NCI-H345 treated with DMSO at 0.1 percent for 48 hours (cell line): ENCODE data around the gene CPA2.
"Not testable (repeated sequence)": the region's sequence is repeated elsewhere in the genome, so short reads cannot be mapped to it uniquely, and the experiment has no call there.

Experiments
- DNase-seq: peaks from one replicate; lab custom pipeline; 2025; ENCODE audit not compliant: unreplicated experiment; lab: John Stamatoyannopoulos, UW

Gene CPA2

GRCh38 chr7:130249626-130250025 is 17.0 kb upstream of the CPA2 start:
- DNase-seq: not testable (repeated sequence)

DNA sequence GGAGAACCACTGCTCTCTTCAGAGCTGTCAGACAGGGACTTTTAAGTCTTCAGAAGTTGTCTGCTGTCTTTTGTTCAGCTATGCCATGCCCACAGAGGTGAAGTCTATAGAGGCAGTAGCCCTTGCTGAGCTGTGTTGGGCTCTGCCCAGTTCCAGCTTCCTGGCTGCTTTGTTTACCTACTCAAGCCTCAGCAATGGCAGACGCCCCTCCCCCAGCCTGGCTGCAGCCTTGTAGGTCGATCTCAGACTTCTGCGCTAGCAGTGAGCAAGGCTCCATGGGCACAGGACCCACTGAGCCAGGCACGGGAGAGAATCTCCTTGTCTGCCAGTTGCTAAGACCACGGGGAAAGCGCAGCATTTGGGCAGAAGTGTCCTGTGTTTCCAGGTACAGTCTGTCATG is 12.1 kb upstream of the CPA2 start:
- DNase-seq: no peak

DNA sequence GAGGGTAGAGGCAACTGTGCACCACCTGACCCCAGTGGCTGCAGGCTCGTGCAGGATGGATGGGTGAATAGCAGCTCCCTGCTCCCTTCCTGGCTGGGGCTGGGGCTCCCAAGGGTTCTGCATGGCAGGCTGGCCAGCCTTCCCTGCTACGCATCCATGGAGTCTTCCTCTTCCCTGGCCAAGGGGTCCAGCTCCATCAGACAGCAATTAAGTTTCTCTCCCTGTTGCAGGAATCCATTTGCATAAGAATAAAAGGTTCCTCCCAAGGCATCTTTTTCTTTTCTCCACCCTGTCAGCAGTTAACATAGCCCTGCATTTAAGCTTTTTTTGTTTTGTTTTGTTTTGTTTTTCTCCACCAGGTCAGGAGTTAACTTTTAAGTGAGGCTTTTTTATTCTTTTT is 10.0 kb upstream of the CPA2 start:
- no peak for DNase-seq

DNA sequence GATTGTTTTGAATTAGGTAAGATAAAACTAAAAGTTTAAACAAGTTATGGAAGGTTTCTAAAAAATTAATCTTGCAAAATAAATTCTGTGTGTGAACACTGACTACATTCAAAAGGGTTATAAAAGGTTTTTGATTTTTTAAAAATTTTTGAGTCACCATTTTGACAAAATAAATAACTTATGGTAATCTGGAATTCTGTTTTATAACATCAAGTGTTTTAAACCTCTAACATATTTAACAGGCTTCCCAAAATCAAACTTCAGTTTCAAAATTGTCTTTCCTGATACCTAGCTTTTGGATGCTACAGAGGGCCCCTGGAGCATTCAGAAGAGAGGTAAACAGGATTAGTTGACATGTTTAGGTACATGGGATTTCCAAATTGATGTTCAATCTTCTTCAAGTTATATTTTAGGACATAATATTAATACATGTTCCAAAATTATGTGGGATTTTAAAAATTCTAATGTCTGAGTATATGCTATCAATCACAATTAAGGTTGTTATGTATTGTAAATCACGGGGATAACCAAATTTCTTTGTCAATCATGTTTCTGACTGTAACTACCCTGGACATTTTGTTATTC is 8.1 kb upstream of the CPA2 start:
- no peak for DNase-seq

GRCh38 chr7:130262448-130262847 is 4.2 kb upstream of the CPA2 start:
- no peak for DNase-seq

GRCh38 chr7:130263130-130263529 is 3.5 kb upstream of the CPA2 start:
- DNase-seq: no peak

DNA sequence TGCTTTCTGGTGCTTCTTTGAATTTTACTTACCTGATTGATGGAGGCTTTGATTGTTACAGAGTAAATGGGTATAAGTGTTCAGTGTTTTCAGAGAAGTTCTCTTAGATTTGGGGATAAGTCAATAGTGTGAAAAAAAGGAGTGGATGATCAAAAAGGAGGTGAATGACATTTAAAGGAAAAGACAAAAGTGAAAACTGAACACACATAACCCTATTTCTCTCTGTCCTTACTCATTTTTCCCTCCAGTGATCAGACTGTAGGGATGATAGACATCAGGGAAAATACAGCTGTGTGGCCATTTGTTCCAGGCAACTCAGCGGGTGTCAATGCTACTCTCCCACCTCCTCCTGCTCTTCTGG is 278 bp downstream of the CPA2 start:
- no peak for DNase-seq

DNA sequence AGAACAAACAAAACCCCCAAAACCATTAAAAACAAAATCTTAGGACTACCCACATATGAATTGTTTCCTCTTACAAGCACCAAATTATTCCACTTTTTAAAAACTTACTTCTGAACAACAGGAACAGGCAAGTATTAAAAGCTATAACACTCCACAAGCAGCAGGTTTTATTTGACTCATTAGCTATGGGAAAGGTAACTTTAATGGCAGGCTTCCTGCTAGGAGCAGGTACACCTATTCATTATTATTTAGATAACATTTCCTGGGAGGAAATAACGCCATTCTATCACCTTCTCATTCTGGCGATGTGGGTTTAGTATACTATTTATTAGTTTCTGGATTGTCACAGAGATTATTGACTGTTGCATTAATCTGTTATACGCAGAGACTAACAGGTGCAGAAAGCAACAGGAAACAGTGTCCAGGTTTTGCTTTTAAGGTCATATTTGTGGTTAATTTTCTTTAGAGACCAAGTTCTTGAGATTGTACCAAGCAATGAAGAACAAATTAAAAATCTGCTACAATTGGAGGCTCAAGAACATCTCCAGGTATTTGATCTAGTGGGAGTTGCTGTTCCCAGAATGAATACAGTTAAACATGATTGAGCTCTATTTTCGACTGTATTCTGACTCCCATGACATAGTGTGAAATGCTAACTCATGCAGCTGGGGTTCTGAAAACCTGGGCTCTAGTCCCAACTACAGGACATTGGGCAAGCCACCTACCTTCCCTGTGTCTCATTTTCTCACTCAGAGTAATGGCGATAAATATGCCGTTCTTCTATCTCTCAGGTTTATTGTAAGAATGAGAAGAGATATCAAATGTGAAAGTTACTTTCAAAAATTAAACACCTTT is 2.0 kb downstream of the CPA2 start:
- no peak for DNase-seq

DNA sequence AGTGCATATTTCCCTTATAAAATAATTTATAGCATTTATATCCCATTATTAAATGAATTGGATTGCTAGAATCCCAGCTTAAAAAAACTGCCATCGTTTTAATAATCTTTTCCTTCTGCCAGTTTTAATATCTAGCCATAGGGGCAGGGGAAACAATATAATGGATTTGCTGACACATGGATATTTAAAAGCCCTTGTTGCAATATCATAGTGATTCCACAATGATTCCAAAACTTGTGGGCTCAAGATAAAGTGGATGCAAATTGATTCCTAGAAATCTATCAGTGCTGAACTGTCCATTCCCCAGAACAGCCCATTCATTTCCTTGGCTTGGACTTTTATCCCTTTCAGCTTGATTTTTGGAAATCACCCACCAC is 2.6 kb downstream of the CPA2 start:
- no peak for DNase-seq

DNA sequence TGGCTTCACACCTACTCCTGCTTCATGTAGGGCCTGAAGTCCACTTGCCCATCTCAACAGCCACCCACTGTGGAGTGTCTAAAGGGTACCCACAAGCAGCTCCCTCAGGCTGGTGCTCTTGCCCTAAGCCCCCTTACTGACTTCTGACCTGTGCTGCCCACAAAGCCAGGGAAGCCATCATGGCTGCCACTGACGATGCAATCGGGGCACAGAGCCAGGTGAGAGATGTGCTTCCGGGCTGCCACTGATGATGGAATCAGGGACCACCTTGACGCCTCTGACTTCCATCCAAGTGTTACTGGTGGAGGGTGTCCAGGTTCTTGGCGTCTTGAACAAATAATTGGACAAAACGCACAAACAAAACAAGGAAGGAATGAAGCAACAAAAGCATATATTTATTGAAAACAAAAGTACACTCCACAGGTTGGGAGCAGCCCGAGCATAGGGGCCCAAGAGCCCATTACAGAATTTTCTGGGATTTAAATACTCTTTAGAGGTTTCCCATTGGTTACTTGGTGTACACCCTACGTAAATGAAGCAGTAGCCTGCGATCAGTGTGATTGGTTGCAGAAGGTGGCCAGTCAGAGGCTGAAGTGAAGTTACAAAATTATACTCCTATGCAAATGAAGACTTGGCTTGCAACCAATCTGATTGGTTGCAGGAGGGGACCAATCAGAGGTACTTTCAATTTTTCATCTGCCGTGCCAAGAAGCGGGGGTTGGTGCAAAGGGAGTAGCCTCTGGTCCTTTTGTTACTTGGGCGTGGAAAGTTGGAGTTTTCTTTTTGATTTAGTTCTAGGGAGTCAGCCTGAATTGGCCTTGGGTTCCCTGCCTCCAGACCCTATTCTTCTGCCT is 4.5 kb downstream of the CPA2 start:
- no peak for DNase-seq

- peak; percentile 27 for DNase-seq
These were observed 5.9 kb downstream of the CPA2 start for GRCh38 chr7:130272381-130273080.

- DNase-seq: no peak
These were observed 6.6 kb downstream of the CPA2 start for GRCh38 chr7:130273081-130273932.

GRCh38 chr7:130273933-130274255 is 7.2 kb downstream of the CPA2 start:
- DNase-seq: no peak

- DNase-seq: no peak
These were observed 7.6 kb downstream of the CPA2 start for GRCh38 chr7:130274296-130274695.

- DNase-seq: no peak
These were observed 8.4 kb downstream of the CPA2 start for GRCh38 chr7:130274983-130275591.

DNA sequence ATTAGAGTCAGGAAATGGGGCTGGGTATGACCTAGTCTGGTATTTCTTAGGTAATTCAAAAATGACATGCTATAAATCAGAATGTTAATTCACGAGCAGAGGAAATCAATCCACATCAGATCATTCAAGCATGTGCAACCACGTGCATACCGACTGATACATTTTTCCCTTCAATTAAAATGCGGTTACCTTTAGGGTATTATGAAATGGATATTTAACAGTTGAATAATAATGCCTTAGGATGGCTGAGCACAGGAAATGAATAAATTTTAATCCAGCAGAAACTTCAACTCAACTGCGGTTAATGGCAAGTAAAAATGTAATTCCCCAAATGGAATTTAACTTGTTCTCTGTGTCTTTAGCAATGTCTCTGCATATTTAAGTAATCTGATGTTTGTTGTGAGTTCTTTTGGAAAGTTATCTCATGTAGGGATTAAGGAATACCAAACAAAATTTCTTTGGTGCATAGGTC is 9.2 kb downstream of the CPA2 start:
- no peak for DNase-seq

DNA sequence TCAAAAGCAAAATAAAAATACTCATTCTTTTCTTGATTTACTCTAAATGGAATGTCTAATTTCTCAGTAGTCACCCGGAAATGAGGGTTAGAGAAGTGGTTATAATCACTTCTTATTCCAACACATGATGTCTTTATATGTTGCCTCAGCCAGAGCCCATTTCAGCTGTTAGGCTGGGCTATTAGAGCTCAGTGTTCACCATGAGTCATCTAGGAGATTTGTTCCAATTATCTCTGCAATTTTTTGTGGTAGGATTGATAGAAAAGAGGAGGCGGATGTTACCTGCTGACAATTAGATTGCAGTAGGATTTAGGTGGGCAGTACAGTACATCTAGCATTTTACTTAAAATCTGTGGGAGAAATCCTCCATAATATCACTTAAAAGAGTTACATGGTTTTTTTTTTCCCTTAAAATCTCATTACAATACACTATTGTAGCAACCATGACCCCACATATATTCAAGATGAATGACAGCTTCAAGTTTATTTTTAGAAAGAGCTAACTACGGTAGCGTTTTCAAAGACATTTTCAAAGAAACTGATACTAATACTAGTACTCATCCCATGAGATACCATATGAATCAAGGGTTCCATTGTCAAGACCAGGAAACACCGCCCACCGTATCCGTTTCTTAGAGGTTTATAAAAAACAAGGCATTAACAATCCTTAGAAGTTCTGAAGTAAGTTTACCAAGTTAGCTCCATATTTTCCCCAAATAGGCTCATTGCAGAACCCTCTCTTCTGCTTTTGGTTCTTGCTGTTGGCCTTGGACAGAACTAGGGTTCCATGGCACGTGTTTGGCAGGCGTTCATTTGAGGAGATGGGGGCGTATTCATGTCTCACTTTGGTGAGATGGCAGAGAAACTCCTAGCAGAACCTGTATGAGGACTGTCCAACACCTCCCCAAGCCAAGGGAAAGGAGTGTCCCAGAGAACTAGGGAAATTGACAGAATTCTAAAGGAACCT is 10.4 kb downstream of the CPA2 start:
- DNase-seq: no peak

DNA sequence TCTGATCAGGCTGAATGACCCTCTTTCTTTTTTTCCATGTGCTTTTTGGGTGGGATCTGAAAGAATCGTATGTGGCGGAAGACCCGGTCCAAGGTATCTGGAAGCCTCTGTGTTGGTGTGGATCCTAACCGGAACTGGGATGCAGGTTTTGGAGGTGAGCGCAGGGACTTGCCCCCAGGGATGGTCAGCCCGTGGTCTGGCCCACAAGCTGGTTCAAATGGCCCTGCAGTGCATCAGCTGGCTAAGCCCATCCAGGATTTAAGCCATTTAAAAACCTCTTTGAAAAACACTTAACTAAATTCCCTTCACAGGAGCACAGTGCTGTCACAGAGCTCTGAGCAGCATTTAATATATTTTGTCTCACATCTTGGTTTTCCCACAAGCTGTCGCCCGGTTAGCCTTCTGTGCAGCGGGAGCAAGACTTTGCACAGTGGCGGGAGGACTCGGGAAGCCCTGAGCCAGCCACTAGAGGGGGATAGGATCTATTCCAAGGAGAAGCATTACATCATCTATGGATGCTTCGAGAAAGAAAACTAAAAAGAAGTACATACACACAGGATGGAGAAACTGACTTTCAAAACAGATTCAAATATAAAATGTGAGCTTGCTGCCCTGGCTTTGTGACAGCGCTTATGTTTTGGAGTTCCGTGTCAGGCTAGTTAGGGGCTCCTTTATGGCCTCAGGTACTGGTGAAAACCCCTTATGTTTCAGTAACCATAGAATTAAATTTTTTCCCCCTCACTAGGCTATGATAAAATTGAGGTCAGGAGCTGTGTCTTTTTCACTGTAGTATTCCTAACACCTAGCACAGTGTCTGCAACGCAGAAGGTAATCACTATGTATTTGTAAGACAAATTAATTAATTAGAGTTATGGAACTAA is 11.3 kb downstream of the CPA2 start:
- peak; percentile 17 for DNase-seq
